SK-N-SH treated with all-trans-retinoic acid at 6 μM for 48 hours (cell line): ENCODE results near the gene PRSS36.

Experiments used
- ATAC-seq: fragments of 200-7000 bp; cut with Tn5 transposase; 3 replicates; pipeline ENCODE4 v1.9.1; 2020; ENCODE audit warnings: mild to moderate bottlenecking, moderate library complexity
- ARNTL ChIP-seq: fragments of 450-650 bp; formaldehyde crosslinking; IDR thresholded peaks from 2 replicates; pipeline ENCODE4 v1.5.0; 2020; ENCODE audit warnings: low read depth, mild to moderate bottlenecking, moderate library complexity, borderline replicate concordance
- BACH2 ChIP-seq: fragments of 250-450 bp; sonication (Bioruptor Pico); IDR thresholded peaks from 2 replicates; pipeline ENCODE4 v1.9.0; 2021; ENCODE audit warnings: mild to moderate bottlenecking, borderline replicate concordance
- CREB5 ChIP-seq: fragments of 250-450 bp; sonication (Bioruptor Pico); IDR thresholded peaks from 2 replicates; pipeline ENCODE4 v1.5.1; 2020; ENCODE audit warnings: low read depth, mild to moderate bottlenecking, moderate library complexity
- CSDC2 ChIP-seq: fragments of 250-450 bp; sonication (Bioruptor Pico); IDR thresholded peaks from 2 replicates; pipeline ENCODE4 v1.5.0; 2020; ENCODE audit warnings: mild to moderate bottlenecking, moderate library complexity
- CSRNP3 ChIP-seq: fragments of 250-450 bp; sonication (Bioruptor Pico); IDR thresholded peaks from 2 replicates; pipeline ENCODE4 v1.5.1; 2021; ENCODE audit warnings: mild to moderate bottlenecking, moderate library complexity
- ESRRG ChIP-seq: fragments of 250-450 bp; sonication (Bioruptor Pico); IDR thresholded peaks from 2 replicates; pipeline ENCODE4 v1.6.1; 2021; ENCODE audit warnings: mild to moderate bottlenecking
- GLIS3 ChIP-seq: fragments of 250-450 bp; sonication (Bioruptor Pico); IDR thresholded peaks from 2 replicates; pipeline ENCODE4 v1.5.0; 2020; ENCODE audit warnings: mild to moderate bottlenecking, moderate library complexity
- OSR1 ChIP-seq: fragments of 250-450 bp; sonication (Bioruptor Pico); IDR thresholded peaks from 2 replicates; pipeline ENCODE4 v1.8.0; 2022; ENCODE audit warnings: moderate library complexity, mild to moderate bottlenecking, inconsistent platforms
- PATZ1 ChIP-seq: fragments of 250-450 bp; sonication (Bioruptor Pico); IDR thresholded peaks from 2 replicates; pipeline ENCODE4 v1.8.0; 2020; ENCODE audit warnings: mild to moderate bottlenecking, moderate library complexity, borderline replicate concordance
- POU6F1 ChIP-seq: fragments of 250-450 bp; sonication (Bioruptor Pico); IDR thresholded peaks from 2 replicates; pipeline ENCODE4 v1.8.0; 2021; ENCODE audit warnings: low read depth, mild to moderate bottlenecking, moderate library complexity, borderline replicate concordance
- PPARA ChIP-seq: fragments of 250-450 bp; sonication (Bioruptor Pico); IDR thresholded peaks from 2 replicates; pipeline ENCODE4 v1.5.0; 2020; ENCODE audit warnings: mild to moderate bottlenecking, borderline replicate concordance
- RARB ChIP-seq: fragments of 250-450 bp; sonication (Bioruptor Pico); IDR thresholded peaks from 2 replicates; pipeline ENCODE4 v1.8.0; 2021; ENCODE audit warnings: mild to moderate bottlenecking, moderate library complexity
- TOX ChIP-seq: fragments of 250-450 bp; sonication (Bioruptor Pico); IDR thresholded peaks from 2 replicates; pipeline ENCODE4 v1.8.0; 2021; ENCODE audit warnings: mild to moderate bottlenecking, moderate library complexity, borderline replicate concordance
- TSHZ2 ChIP-seq: fragments of 250-450 bp; sonication (Bioruptor Pico); IDR thresholded peaks from 2 replicates; pipeline ENCODE4 v1.5.0; 2020; ENCODE audit warnings: mild to moderate bottlenecking, moderate library complexity
- ZC3H10 ChIP-seq: fragments of 250-450 bp; sonication (Bioruptor Pico); IDR thresholded peaks from 2 replicates; pipeline ENCODE4 v1.5.1; 2021; ENCODE audit warnings: mild to moderate bottlenecking, moderate library complexity
- ZFP30 ChIP-seq: fragments of 450-650 bp; formaldehyde crosslinking; IDR thresholded peaks from 2 replicates; pipeline ENCODE4 v1.5.0; 2022; ENCODE audit warnings: mild to moderate bottlenecking, moderate library complexity
- ZNF565 ChIP-seq: fragments of 450-650 bp; formaldehyde crosslinking; conservative IDR thresholded peaks from 2 replicates; pipeline ENCODE4 v1.5.0; 2020; ENCODE audit warnings: low read depth, mild to moderate bottlenecking, moderate library complexity
- ZNF70 ChIP-seq: fragments of 450-650 bp; formaldehyde crosslinking; IDR thresholded peaks from 2 replicates; pipeline ENCODE4 v1.5.0; 2020; ENCODE audit warnings: mild to moderate bottlenecking, moderate library complexity

Gene PRSS36

GRCh38 chr16:31186930-31187807 lies 37.3 kb upstream of the PRSS36 start:
- TF ChIP-seq ZNF70 (CRISPR knock-in tag) (no peak), CSRNP3 (no peak), CSDC2 (CRISPR knock-in tag) (no peak), TSHZ2 (CRISPR knock-in tag) (no peak), ZNF565 (CRISPR knock-in tag) (no peak), BACH2 (CRISPR knock-in tag) (no peak), ARNTL (CRISPR knock-in tag) (no peak), ZFP30 (CRISPR knock-in tag) (no peak), RARB (no peak), GLIS3 (CRISPR knock-in tag) (no peak), ZC3H10 (CRISPR knock-in tag) (no peak), CREB5 (no peak), TOX (CRISPR knock-in tag) (no peak), OSR1 (CRISPR knock-in tag) (no peak), ESRRG (CRISPR knock-in tag) (no peak)
- no peak for ATAC-seq

- no peak for ATAC-seq
- TF ChIP-seq PPARA (CRISPR knock-in tag) (no peak), ZNF70 (CRISPR knock-in tag) (no peak), GLIS3 (CRISPR knock-in tag) (no peak), CSRNP3 (no peak), ESRRG (CRISPR knock-in tag) (no peak), POU6F1 (no peak), ARNTL (CRISPR knock-in tag) (no peak), ZNF565 (CRISPR knock-in tag) (no peak), PATZ1 (CRISPR knock-in tag) (no peak), CREB5 (no peak), RARB (no peak)
These were observed 36.3 kb upstream of the PRSS36 start for GRCh38 chr16:31186176-31186575.
